B cell (primary cell): ENCODE data around the gene TSKS. TPM values are rescaled to one million over a fixed set of nuclear protein-coding genes. Genes with fewer than 3 reads are reported as not detected.
"Not testable (repeated sequence)": the region's sequence is repeated elsewhere in the genome, so short reads cannot be mapped to it uniquely, and the experiment has no call there.

Source experiments
- ATAC-seq: fragments of 200-7000 bp; cut with Tn5 transposase; one replicate; pipeline ENCODE4 v1.10.0; 2021; ENCODE audit warnings: low read depth, mild to moderate bottlenecking, moderate number of reproducible peaks, moderate library complexity
- CTCF ChIA-PET: fragments of 350-600 bp; sonication (Branson Sonifier 250); formaldehyde crosslinking; loops from one replicate; lab custom pipeline; 2021; ENCODE audit warnings: antibody characterized with exemption, inconsistent platforms; lab: Charles Lee
- POLR2A ChIA-PET: fragments of 350-600 bp; sonication (Branson Sonifier 250); formaldehyde crosslinking; loops from one replicate; lab custom pipeline; 2021; ENCODE audit warnings: antibody characterized with exemption; lab: Charles Lee
- DNase-seq: peaks from one replicate; pipeline ENCODE4 v3.0.0; 2013
- H2AFZ ChIP-seq: 2 replicates; pipeline ENCODE4 v1.6.1; 2012; ENCODE audit warnings: mild to moderate bottlenecking, low read depth, low read length; ENCODE audit not compliant: insufficient read depth, poor library complexity, severe bottlenecking
- H3K27ac ChIP-seq, 2 donors: 1 replicate in 1 of 2; 2 replicates in 1 of 2; pipeline ENCODE4 v1.5.1; 2012 to 2013; ENCODE audit warnings: low read length in 2 of 2, mild to moderate bottlenecking in 2 of 2, moderate library complexity in 1 of 2
- H3K27me3 ChIP-seq, 4 experiments: fragments of 200-600 bp in 1 of 4; sonication (generic) in 1 of 4; replicated peaks in 1 of 4; 1 replicate in 2 of 4; 2 replicates in 2 of 4; pipeline versions ENCODE4 v1.6.1 to v1.7.0; 2013 to 2016; ENCODE audit warnings: low read length in 3 of 4, mild to moderate bottlenecking in 2 of 4, mixed read lengths in 1 of 4, moderate library complexity in 1 of 4; ENCODE audit not compliant: insufficient read depth in 4 of 4, control insufficient read depth in 3 of 4; ENCODE audit errors: control extremely low read depth in 1 of 4
- H3K36me3 ChIP-seq, 2 experiments: replicated peaks in 1 of 2; 1 replicate in 1 of 2; 2 replicates in 1 of 2; pipeline versions ENCODE4 v1.6.1 to v1.7.1; 2013; ENCODE audit warnings: low read length in 1 of 2; ENCODE audit not compliant: insufficient read depth in 2 of 2, control insufficient read depth in 1 of 2; ENCODE audit errors: control extremely low read depth in 1 of 2, extremely low read depth in 1 of 2
- H3K4me1 ChIP-seq, 2 donors: fragments of 200-600 bp in 1 of 2; sonication (generic) in 1 of 2; 1 replicate in 1 of 2; 2 replicates in 1 of 2; pipeline versions ENCODE4 v1.5.1 to v1.6.1; 2013 to 2017; ENCODE audit warnings: low read length in 2 of 2; ENCODE audit not compliant: control insufficient read depth in 2 of 2, insufficient read depth in 2 of 2
- H3K4me2 ChIP-seq: replicated peaks from 2 replicates; pipeline ENCODE3; 2012; ENCODE audit warnings: mild to moderate bottlenecking, low read depth, low read length; ENCODE audit not compliant: poor library complexity, severe bottlenecking
- H3K4me3 ChIP-seq, 5 experiments: fragments of 200-600 bp in 1 of 5; sonication (generic) in 1 of 5; 1 replicate in 3 of 5; 2 replicates in 2 of 5; pipeline versions ENCODE4 v1.5.1 to v1.7.0; 2011 to 2016; ENCODE audit warnings: low read length in 4 of 5, mild to moderate bottlenecking in 4 of 5, low read depth in 2 of 5, control low read depth in 1 of 5, moderate library complexity in 1 of 5; ENCODE audit not compliant: insufficient read depth in 1 of 5; ENCODE audit errors: control extremely low read depth in 1 of 5, extremely low read depth in 1 of 5
- H3K79me2 ChIP-seq: fragments of 200-600 bp; sonication (generic); one replicate; pipeline ENCODE4 v1.6.0; 2016; ENCODE audit warnings: low read length; ENCODE audit not compliant: control insufficient read depth, insufficient read depth
- H3K9ac ChIP-seq: fragments of 200-600 bp; sonication (generic); 2 replicates; pipeline ENCODE4 v1.6.1; 2017; ENCODE audit warnings: mild to moderate bottlenecking, low read length, moderate library complexity
- H3K9me3 ChIP-seq, 3 donors: one replicate each; pipeline versions ENCODE4 v1.6.1 to v1.7.1; 2013; ENCODE audit warnings: low read length in 2 of 3; ENCODE audit not compliant: control insufficient read depth in 2 of 3, insufficient read depth in 1 of 3; ENCODE audit errors: control extremely low read depth in 1 of 3
- H4K20me1 ChIP-seq: 2 replicates; pipeline ENCODE4 v1.6.0; 2012; ENCODE audit warnings: mild to moderate bottlenecking, low read length; ENCODE audit not compliant: insufficient read depth, control insufficient read depth, poor library complexity, severe bottlenecking
- H3K27ac Mint-ChIP-seq: one replicate; pipeline ENCODE4 v1.8.0; 2021; ENCODE audit warnings: mixed read lengths
- H3K27me3 Mint-ChIP-seq: one replicate; pipeline ENCODE4 v1.8.0; 2021; ENCODE audit warnings: mixed read lengths
- H3K4me1 Mint-ChIP-seq: one replicate; pipeline ENCODE4 v1.8.0; 2021; ENCODE audit warnings: mixed read lengths
- H3K4me3 Mint-ChIP-seq: one replicate; pipeline ENCODE4 v1.8.0; 2021; ENCODE audit warnings: mixed read lengths
- H3K9me3 Mint-ChIP-seq: one replicate; pipeline ENCODE4 v1.8.0; 2022; ENCODE audit warnings: mixed read lengths; ENCODE audit not compliant: insufficient read depth
- EZH2 ChIP-seq: IDR thresholded peaks from 2 replicates; pipeline ENCODE4 v1.6.1; 2012; ENCODE audit warnings: borderline replicate concordance, low read depth, mild to moderate bottlenecking, moderate library complexity, low read length; ENCODE audit not compliant: insufficient read depth, poor library complexity, severe bottlenecking
- WGBS: methylation state at CpG from one replicate; pipeline ENCODE4 v1.1.5; 2013; ENCODE audit warnings: missing lambda C conversion rate; ENCODE audit not compliant: insufficient coverage; 5-methylcytosine and 5-hydroxymethylcytosine counted together
- intact Hi-C: fragments of 100-400 bp; cut with micrococcal nuclease; formaldehyde crosslinking; loops from one replicate; pipeline ENCODE4 v1.10.0; 2022
- polyA plus RNA-seq: library from polyadenylated mRNA; depleted of rRNA; stranded (reverse); fragments of >200 nt; gene quantifications from 2 replicates; pipeline ENCODE4 v1.2.3, GENCODE V29; 2012
- total RNA-seq, 2 donors: library from RNA; stranded (reverse); fragments of 120-200 nt in 1 of 2; gene quantifications; 1 replicate in 1 of 2; 2 replicates in 1 of 2; pipeline versions ENCODE4 v1.2.3 to v1.2.4, GENCODE V29; 2013 to 2022
- TF ChIP-seq, protein P1 (sequence below): fragments of 200-600 bp; IDR thresholded peaks from one replicate; pipeline ENCODE4 v1.8.0; 2022; ENCODE audit warnings: antibody characterized with exemption, mild to moderate bottlenecking

Gene TSKS
- total and polyA plus RNA-seq, 2 donors (not counting 1 experiment from before 2014, with no cell fraction given) = 0.15 to 0.18 TPM

DNA sequence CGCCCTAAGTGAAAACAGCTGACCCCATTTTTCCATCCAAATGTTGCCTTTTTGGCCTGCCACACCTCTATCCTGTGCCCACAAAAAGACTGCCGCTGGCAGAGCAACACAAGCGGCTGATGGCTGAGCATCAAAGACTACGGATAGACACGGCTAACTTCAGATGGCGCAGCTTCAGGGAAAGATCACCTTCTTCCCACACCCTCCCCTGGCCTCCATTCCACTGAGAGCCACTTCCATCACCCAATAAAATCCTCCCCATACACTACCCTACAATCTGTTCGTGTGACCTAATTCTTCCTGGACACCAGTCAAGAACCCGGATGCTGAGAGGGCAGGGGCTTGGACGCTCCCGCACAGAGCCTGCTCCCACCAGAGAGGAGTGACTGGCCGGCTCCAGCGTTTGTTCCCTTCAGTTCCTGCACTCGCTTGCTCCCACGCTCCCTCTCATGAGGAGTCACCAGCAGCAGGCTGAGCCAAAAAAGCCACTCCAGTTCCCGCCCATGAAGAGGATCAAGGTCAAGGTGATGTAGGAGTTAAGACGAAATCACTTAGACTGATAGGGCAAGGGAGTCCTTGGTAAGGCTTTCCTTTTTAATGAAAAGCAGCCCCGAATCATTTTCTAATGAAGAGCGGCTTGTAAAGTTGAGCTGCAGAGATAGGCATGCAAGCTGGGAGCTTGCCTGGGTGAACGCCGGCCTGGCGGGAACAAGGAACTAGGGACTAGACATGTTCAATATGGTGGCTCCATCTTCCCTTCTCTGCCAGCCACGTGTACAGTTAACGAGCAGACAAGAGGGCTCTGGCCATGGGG lies 35.7 kb downstream of the TSKS start:
- Mint-ChIP-seq H3K27ac (no peak overlapping the region), H3K27me3 (no peaks in the 10 kb centered on the region), H3K9me3 (no peaks in the 10 kb centered on the region), H3K4me1 (no peaks in the 10 kb centered on the region), H3K4me3 (no peak overlapping the region)
- Histone ChIP-seq H4K20me1 (no peaks in the 10 kb centered on the region), H3K4me2 (no peak overlapping the region), H3K4me1 (no peaks in the 10 kb centered on the region), H3K27ac (no peak overlapping the region), H2AFZ (no peak overlapping the region), H3K79me2 (no peaks in the 10 kb centered on the region), H3K9me3 (no peaks in the 10 kb centered on the region), H3K36me3 (no peaks in the 10 kb centered on the region), H3K27me3 (no peaks in the 10 kb centered on the region), H3K9ac (no peak overlapping the region), H3K4me3 (no peak overlapping the region)
- POLR2A ChIA-PET = no interaction called here
- DNase-seq (no peak), ATAC-seq (no peak)
- intact Hi-C loops = no loop called here
- TF ChIP-seq, protein P1, sequence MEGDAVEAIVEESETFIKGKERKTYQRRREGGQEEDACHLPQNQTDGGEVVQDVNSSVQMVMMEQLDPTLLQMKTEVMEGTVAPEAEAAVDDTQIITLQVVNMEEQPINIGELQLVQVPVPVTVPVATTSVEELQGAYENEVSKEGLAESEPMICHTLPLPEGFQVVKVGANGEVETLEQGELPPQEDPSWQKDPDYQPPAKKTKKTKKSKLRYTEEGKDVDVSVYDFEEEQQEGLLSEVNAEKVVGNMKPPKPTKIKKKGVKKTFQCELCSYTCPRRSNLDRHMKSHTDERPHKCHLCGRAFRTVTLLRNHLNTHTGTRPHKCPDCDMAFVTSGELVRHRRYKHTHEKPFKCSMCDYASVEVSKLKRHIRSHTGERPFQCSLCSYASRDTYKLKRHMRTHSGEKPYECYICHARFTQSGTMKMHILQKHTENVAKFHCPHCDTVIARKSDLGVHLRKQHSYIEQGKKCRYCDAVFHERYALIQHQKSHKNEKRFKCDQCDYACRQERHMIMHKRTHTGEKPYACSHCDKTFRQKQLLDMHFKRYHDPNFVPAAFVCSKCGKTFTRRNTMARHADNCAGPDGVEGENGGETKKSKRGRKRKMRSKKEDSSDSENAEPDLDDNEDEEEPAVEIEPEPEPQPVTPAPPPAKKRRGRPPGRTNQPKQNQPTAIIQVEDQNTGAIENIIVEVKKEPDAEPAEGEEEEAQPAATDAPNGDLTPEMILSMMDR = no peak
- no peak for TF ChIP-seq EZH2
- CTCF ChIA-PET = interaction anchor here (0.7 kb wide), 1 partner anchor 39 kb away, joined by 3 read pairs; no protein-coding TSS in a partner anchor
- 96% methylated on average over 21 of the region's 23 CpGs for WGBS

DNA sequence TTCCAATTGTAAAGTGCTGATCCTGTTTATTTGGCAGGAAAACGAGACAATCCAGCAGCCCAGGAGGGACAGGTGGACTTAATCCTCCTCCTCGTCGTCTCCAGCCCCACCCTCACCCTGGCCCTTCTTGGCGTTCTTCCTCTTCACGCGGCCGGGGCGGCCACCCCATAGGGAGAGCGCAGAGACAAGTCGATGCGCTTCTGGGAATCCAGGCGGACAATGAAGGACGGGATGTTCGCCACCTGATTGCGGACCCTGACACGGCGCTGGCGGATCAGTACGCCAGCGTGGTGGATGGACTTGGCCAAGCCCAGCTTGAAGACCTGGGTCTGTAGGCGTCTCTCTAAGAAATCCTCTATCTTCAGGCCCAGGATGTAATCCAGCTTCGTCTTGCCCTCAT lies 43.7 kb downstream of the TSKS start:
- H3K27ac Mint-ChIP-seq, H3K36me3 ChIP-seq, DNase-seq, POLR2A ChIA-PET, H3K27ac ChIP-seq, H4K20me1 ChIP-seq, H3K4me3 ChIP-seq, H2AFZ ChIP-seq, H3K27me3 Mint-ChIP-seq, H3K4me2 ChIP-seq, H3K9me3 Mint-ChIP-seq, intact Hi-C loops, H3K4me3 Mint-ChIP-seq, H3K27me3 ChIP-seq, CTCF ChIA-PET, H3K9ac ChIP-seq, H3K79me2 ChIP-seq, ATAC-seq: not testable (repeated sequence)
- Histone ChIP-seq H3K4me1 (peaks cover 4 to 11% of the 10 kb centered on the region in 2 donors), H3K9me3 (peaks cover 0 to 13% (median 0%) of the 10 kb centered on the region in 3 donors)
- peaks cover 12% of the 10 kb centered on the region for H3K4me1 Mint-ChIP-seq
- WGBS = 93% methylated on average over 20 of the region's 22 CpGs
